ENCODE measurements around the gene SLC1A1.

- TF ChIP-seq CTCF (conservative IDR thresholded peaks at IDR 0.05; ENCODE audit: low read length) (no peak), EZH2phosphoT487 (IDR thresholded peaks at IDR 0.05; ENCODE audit: borderline replicate concordance, low read depth, low read length) (no peak)
Observed at GRCh38 chr9:4588721-4589120, 98.5 kb downstream of the SLC1A1 start.
